Adipocyte (in vitro differentiated cells): Measurements from ENCODE around the gene BCAS1.

ENCODE experiments used
- DNase-seq: peaks from one replicate; pipeline ENCODE4 v3.0.0-alpha.2; 2015; ENCODE audit warnings: low read depth
- H3K27me3 ChIP-seq: replicated peaks from 2 replicates; pipeline ENCODE4 v1.7.0; 2013; ENCODE audit warnings: mild to moderate bottlenecking, low read length, moderate library complexity; ENCODE audit not compliant: control insufficient read depth, insufficient read depth
- H3K36me3 ChIP-seq: 2 replicates; pipeline ENCODE4 v1.7.0; 2013; ENCODE audit warnings: low read length, mild to moderate bottlenecking, moderate library complexity; ENCODE audit not compliant: control insufficient read depth, insufficient read depth, severe bottlenecking
- H3K4me1 ChIP-seq: 2 replicates; pipeline ENCODE4 v1.7.0; 2013; ENCODE audit warnings: mild to moderate bottlenecking, low read length, moderate library complexity; ENCODE audit not compliant: control insufficient read depth, insufficient read depth
- H3K4me3 ChIP-seq: 2 replicates; pipeline ENCODE4 v1.7.0; 2013; ENCODE audit warnings: mild to moderate bottlenecking, low read length, moderate library complexity
- H3K9ac ChIP-seq: 2 replicates; pipeline ENCODE4 v1.7.0; 2013; ENCODE audit warnings: mild to moderate bottlenecking, low read length, moderate library complexity
- H3K9me3 ChIP-seq: 2 replicates; pipeline ENCODE4 v1.7.0; 2013; ENCODE audit warnings: mild to moderate bottlenecking, low read length, moderate library complexity; ENCODE audit not compliant: control insufficient read depth

Gene BCAS1

GRCh38 chr20:53905019-53905819, 165.2 kb downstream of the BCAS1 start:
- no peak for DNase-seq
- H3K9ac ChIP-seq, result no peak overlapping the region
- H3K27me3 ChIP-seq, result no peaks in the 10 kb centered on the region
- peaks cover 57% of the 10 kb centered on the region for H3K4me1 ChIP-seq
- H3K4me3 ChIP-seq, result no peak overlapping the region
- H3K36me3 ChIP-seq, result no peaks in the 10 kb centered on the region
- H3K9me3 ChIP-seq, result no peaks in the 10 kb centered on the region

GRCh38 chr20:53904261-53904660, 166.1 kb downstream of the BCAS1 start:
- DNase-seq, result no peak

GRCh38 chr20:53903652-53903987, 166.8 kb downstream of the BCAS1 start:
- peaks cover 62% of the 10 kb centered on the region for H3K4me1 ChIP-seq
- no peaks in the 10 kb centered on the region for H3K36me3 ChIP-seq
- no peak for DNase-seq
- H3K27me3 ChIP-seq, result no peaks in the 10 kb centered on the region
- H3K9me3 ChIP-seq, result no peaks in the 10 kb centered on the region
- H3K4me3 ChIP-seq, result no peak overlapping the region
- no peak overlapping the region for H3K9ac ChIP-seq

More at GRCh38 chr20:53904261-53904660, 166.1 kb downstream of the BCAS1 start:
- no peaks in the 10 kb centered on the region for H3K9me3 ChIP-seq
- H3K27me3 ChIP-seq, result no peaks in the 10 kb centered on the region
- peaks cover 64% of the 10 kb centered on the region for H3K4me1 ChIP-seq
- no peak overlapping the region for H3K4me3 ChIP-seq
- no peak overlapping the region for H3K9ac ChIP-seq
- no peaks in the 10 kb centered on the region for H3K36me3 ChIP-seq

- Histone ChIP-seq H3K4me1 (peaks cover 62% of the 10 kb centered on the region), H3K9ac (no peak overlapping the region), H3K36me3 (no peaks in the 10 kb centered on the region), H3K27me3 (no peaks in the 10 kb centered on the region), H3K9me3 (no peaks in the 10 kb centered on the region), H3K4me3 (no peak overlapping the region)
- no peak for DNase-seq
Measured at GRCh38 chr20:53902968-53903651, 167.3 kb downstream of the BCAS1 start.

- H3K9ac ChIP-seq, result peak overlapping the region; percentile 53
- peaks cover 53% of the 10 kb centered on the region for H3K4me1 ChIP-seq
- H3K4me3 ChIP-seq, result no peak overlapping the region
- H3K36me3 ChIP-seq, result no peaks in the 10 kb centered on the region
- H3K9me3 ChIP-seq, result no peaks in the 10 kb centered on the region
- no peaks in the 10 kb centered on the region for H3K27me3 ChIP-seq
- no peak for DNase-seq
Measured at GRCh38 chr20:53901497-53902096, 168.8 kb downstream of the BCAS1 start.

DNA sequence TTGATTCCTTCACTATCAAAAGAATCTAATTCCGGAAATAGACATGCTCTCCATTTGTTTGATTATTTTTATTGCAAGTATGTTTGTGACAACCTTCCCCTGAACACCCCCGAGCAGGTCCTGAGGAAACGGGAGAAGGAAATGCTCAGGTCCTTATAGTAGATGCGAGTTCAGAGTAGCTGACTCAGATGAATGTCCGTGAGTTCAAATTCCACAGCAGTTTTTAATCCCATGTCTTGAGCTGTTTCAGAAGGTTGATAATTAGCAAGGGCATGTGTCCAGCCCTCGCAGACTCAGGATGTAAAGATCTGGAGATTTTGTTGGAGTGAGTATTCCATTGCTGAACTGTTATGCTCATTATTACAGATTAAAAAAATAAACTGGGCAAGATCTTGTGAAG, 169.3 kb downstream of the BCAS1 start:
- Histone ChIP-seq H3K27me3 (no peaks in the 10 kb centered on the region), H3K9me3 (no peaks in the 10 kb centered on the region), H3K4me3 (peak overlapping the region; percentile 17), H3K4me1 (peaks cover 47% of the 10 kb centered on the region), H3K9ac (peak overlapping the region; percentile 53), H3K36me3 (no peaks in the 10 kb centered on the region)
- peak; percentile 68 for DNase-seq

DNA sequence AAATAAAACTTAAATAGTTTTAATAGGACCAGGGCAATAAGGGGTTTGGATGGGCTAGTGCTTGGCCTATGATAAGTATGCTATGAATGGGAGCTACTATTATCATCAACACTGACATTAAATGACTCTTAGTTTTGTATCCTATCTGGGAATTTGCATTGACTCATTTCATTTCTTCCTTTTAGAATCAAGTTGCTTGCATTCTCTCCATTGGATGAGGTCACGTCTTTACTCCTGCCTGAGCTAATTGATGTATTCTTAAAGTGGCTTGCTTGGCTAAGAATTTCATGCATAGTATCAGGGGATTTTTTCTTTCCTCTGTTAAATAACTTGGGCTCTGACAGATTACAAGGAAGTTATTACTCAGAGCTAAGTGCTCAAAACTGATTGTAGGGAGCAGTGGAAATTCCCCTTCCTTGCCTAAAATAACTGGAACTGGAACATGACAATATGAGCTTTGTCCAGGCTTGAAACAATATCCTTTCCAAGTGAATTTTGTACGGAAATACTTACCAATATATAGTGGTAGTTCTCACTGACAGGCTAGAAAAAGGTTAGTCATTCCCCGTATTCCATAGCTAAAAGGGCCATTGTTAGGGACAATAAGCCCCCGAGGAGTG, 169.9 kb downstream of the BCAS1 start:
- Histone ChIP-seq H3K9me3 (no peaks in the 10 kb centered on the region), H3K27me3 (no peaks in the 10 kb centered on the region), H3K4me3 (peak overlapping the region; percentile 17), H3K36me3 (no peaks in the 10 kb centered on the region), H3K4me1 (peaks cover 46% of the 10 kb centered on the region), H3K9ac (peak overlapping the region; percentile 53)
- peak; percentile 59 for DNase-seq

- Histone ChIP-seq H3K36me3 (no peaks in the 10 kb centered on the region), H3K4me3 (no peak overlapping the region), H3K9ac (no peak overlapping the region), H3K4me1 (peaks cover 46% of the 10 kb centered on the region), H3K9me3 (no peaks in the 10 kb centered on the region), H3K27me3 (no peaks in the 10 kb centered on the region)
- DNase-seq, result peak; percentile 43
Measured at GRCh38 chr20:53899351-53900167, 170.8 kb downstream of the BCAS1 start.

DNA sequence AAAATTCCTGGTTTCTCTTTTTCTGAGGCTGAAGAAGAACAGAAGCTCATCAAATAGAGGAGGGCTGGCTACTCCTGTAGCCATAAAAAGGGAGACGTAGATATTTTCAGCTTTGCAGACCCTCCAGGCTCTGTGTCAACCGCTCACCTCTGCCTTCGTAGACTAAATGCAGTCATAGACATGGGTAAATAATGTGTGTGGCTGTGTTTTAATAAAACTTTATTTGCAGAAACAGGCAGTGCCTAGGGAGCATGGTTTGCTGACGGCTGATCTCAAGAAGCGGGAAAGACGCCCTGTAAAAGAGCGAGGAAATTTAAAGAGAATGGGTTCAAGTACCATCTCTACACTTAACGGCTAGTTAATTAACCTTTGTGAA, 171.8 kb downstream of the BCAS1 start:
- no peak overlapping the region for H3K4me3 ChIP-seq
- H3K9ac ChIP-seq, result no peak overlapping the region
- peaks cover 44% of the 10 kb centered on the region for H3K4me1 ChIP-seq
- DNase-seq, result no peak
- H3K27me3 ChIP-seq, result no peaks in the 10 kb centered on the region
- H3K36me3 ChIP-seq, result no peaks in the 10 kb centered on the region
- H3K9me3 ChIP-seq, result no peaks in the 10 kb centered on the region

GRCh38 chr20:53897884-53898555, 172.4 kb downstream of the BCAS1 start:
- Histone ChIP-seq H3K36me3 (no peaks in the 10 kb centered on the region), H3K9ac (no peak overlapping the region), H3K9me3 (no peaks in the 10 kb centered on the region), H3K27me3 (no peaks in the 10 kb centered on the region), H3K4me3 (no peak overlapping the region), H3K4me1 (peaks cover 44% of the 10 kb centered on the region)
- DNase-seq, result no peak
